DND-41 (cell line): ENCODE data around the gene CDKN2B.

Experiments
- ATAC-seq: fragments of 200-7000 bp; cut with Tn5 transposase; 3 replicates; pipeline ENCODE4 v1.9.1; 2021; ENCODE audit warnings: low read depth; ENCODE audit not compliant: insufficient read depth
- DNase-seq: peaks from one replicate; pipeline ENCODE4 v3.0.0-alpha.2; 2020
- H2AFZ ChIP-seq: 2 replicates; pipeline ENCODE4 v1.6.0; 2012; ENCODE audit warnings: low read depth, low read length
- H3K27ac ChIP-seq: 2 replicates; pipeline ENCODE4 v1.5.1; 2012; ENCODE audit warnings: low read length, inconsistent platforms
- H3K27me3 ChIP-seq: fragments of 200-600 bp; sonication (generic); 2 replicates; pipeline ENCODE4 v1.6.0; 2012; ENCODE audit warnings: low read length, mild to moderate bottlenecking, inconsistent platforms; ENCODE audit not compliant: insufficient read depth, poor library complexity
- H3K36me3 ChIP-seq: 2 replicates; pipeline ENCODE4 v1.5.1; 2012; ENCODE audit warnings: low read length, inconsistent platforms; ENCODE audit not compliant: insufficient read depth
- H3K4me1 ChIP-seq: 2 replicates; pipeline ENCODE4 v1.5.1; 2012; ENCODE audit warnings: mild to moderate bottlenecking, low read length; ENCODE audit not compliant: insufficient read depth
- H3K4me2 ChIP-seq: 2 replicates; pipeline ENCODE4 v1.6.0; 2012; ENCODE audit warnings: mild to moderate bottlenecking, moderate library complexity, low read length, inconsistent platforms; ENCODE audit not compliant: insufficient read depth
- H3K4me3 ChIP-seq, 2 experiments: fragments of 200-600 bp in 1 of 2; shearing (Covaris generic) in 1 of 2; 2 replicates each; pipeline ENCODE4 v1.5.1; 2012 to 2016; ENCODE audit warnings: inconsistent platforms in 2 of 2, low read length in 2 of 2, mild to moderate bottlenecking in 2 of 2, low read depth in 1 of 2, moderate library complexity in 1 of 2
- H3K79me2 ChIP-seq: 2 replicates; pipeline ENCODE4 v1.6.0; 2012; ENCODE audit warnings: low read length, inconsistent platforms; ENCODE audit not compliant: insufficient read depth
- H3K9ac ChIP-seq: 2 replicates; pipeline ENCODE4 v1.6.0; 2012; ENCODE audit warnings: low read depth, mild to moderate bottlenecking, inconsistent platforms, low read length, moderate library complexity
- H3K9me3 ChIP-seq: 2 replicates; pipeline ENCODE4 v1.5.1; 2012; ENCODE audit warnings: low read length, moderate library complexity, mild to moderate bottlenecking, inconsistent platforms; ENCODE audit not compliant: insufficient read depth, severe bottlenecking
- H4K20me1 ChIP-seq: 2 replicates; pipeline ENCODE4 v1.6.0; 2012; ENCODE audit warnings: low read length; ENCODE audit not compliant: insufficient read depth
- EZH2 ChIP-seq: IDR thresholded peaks from 3 replicates; pipeline ENCODE4 v1.6.1; 2012; ENCODE audit warnings: borderline replicate concordance, low read depth, mild to moderate bottlenecking, moderate library complexity, low read length, inconsistent platforms; ENCODE audit not compliant: severe bottlenecking
- TF ChIP-seq, protein P1 (sequence below): IDR thresholded peaks from 2 replicates; pipeline ENCODE4 v1.5.1; 2012; ENCODE audit warnings: borderline replicate concordance, low read length, moderate library complexity, mild to moderate bottlenecking; ENCODE audit not compliant: poor library complexity, severe bottlenecking; ENCODE audit errors: extremely low read depth

CDKN2B gene

DNA sequence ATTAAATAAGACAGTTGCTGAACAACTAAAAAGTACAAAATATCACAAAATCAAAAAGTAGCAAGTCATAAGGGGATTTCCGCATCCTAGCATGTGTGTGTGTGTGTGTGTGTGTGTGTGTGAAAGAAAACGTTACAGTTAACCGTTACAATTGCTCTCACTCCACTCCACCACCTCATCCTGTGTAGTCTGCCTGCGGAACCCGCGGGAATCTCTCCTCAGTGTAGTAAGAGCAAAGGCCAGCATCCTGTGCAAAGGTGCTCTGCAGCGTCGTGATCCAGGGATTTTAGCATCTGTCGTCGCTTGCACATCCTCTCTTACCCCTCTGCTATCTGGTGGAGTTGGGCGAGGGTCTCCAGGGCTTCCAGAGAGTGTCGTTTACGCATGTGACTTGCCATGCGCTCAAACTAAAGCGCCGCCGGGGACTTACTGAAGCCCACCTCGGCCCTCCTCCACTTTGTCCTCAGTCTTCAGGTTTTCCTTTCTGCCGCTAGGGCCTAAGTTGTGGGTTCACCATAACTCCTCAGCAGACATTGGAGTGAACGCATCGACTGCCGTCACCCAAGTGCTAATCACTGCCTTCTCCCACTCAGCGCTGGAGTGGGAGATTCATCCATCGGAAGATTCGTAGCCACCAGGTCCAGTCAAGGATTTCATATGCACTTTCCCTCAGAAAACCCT lies 3.9 kb downstream of the CDKN2B start:
- Histone ChIP-seq H3K9ac (peak overlapping the region; percentile 76), H3K27ac (peak overlapping the region; percentile 97), H3K79me2 (peaks cover 100% of the 10 kb centered on the region), H3K4me1 (peaks cover 70% of the 10 kb centered on the region), H2AFZ (peak overlapping the region; percentile 50), H3K9me3 (no peaks in the 10 kb centered on the region), H3K27me3 (no peaks in the 10 kb centered on the region), H3K4me3 (peak overlapping the region; percentile 24 to 61; a peak in 3 of 4 replicates), H3K4me2 (peak overlapping the region; percentile 66), H3K36me3 (peaks cover 30% of the 10 kb centered on the region), H4K20me1 (peaks cover 13% of the 10 kb centered on the region)
- TF ChIP-seq, protein P1, sequence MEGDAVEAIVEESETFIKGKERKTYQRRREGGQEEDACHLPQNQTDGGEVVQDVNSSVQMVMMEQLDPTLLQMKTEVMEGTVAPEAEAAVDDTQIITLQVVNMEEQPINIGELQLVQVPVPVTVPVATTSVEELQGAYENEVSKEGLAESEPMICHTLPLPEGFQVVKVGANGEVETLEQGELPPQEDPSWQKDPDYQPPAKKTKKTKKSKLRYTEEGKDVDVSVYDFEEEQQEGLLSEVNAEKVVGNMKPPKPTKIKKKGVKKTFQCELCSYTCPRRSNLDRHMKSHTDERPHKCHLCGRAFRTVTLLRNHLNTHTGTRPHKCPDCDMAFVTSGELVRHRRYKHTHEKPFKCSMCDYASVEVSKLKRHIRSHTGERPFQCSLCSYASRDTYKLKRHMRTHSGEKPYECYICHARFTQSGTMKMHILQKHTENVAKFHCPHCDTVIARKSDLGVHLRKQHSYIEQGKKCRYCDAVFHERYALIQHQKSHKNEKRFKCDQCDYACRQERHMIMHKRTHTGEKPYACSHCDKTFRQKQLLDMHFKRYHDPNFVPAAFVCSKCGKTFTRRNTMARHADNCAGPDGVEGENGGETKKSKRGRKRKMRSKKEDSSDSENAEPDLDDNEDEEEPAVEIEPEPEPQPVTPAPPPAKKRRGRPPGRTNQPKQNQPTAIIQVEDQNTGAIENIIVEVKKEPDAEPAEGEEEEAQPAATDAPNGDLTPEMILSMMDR: peak; percentile 37
- TF ChIP-seq EZH2: no peak
- ATAC-seq (peak; percentile 81), DNase-seq (peak; percentile 81)

DNA sequence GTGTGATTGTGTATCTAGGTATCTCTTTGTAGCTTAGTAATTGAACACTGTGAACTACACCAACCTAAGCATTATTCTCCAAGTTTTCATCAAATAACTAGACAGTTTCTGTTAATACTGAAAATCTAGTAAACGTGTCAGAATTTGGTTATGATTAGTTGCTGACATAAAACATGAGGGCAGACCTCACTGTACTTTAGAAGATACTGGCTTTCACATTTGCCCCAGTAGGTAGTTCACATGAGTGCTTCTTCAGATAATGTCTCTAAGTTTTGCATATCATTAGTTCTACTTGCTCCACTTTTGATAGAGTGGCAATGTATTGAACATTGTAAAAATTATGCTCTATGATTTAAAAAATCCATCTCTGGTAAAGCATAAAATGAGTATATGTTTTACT lies 7.1 kb downstream of the CDKN2B start:
- peak overlapping the region; percentile 51 for H3K4me2 ChIP-seq

DNA sequence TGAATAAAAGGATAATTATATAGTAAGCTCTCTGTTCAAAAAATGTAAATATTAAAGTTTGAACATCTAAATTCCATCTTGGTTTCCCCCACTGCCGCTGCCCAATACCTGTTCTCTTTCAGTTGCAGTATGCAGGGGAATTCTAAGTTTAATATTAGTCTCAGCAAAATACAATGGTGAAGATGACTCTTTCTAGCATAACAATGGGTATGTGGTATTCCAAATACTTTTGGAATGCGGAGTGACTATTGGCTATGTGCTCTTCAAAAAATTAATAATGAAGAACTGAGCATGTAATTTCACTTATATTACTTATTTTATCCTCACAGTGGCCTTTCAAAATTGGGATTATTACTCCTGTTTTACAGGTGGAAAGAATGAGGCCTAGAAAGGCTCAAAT lies 11.1 kb downstream of the CDKN2B start:
- DNase-seq (no peak), ATAC-seq (no peak)
- H3K36me3 ChIP-seq: peaks cover 30% of the 10 kb centered on the region
- no peaks in the 10 kb centered on the region for H3K27me3 ChIP-seq
- peak overlapping the region; percentile 66 for H3K4me2 ChIP-seq
- peak overlapping the region in 1 of 2 experiments; percentile 25; a peak in 1 of 4 replicates for H3K4me3 ChIP-seq
- H3K79me2 ChIP-seq: peaks cover 97% of the 10 kb centered on the region
- H3K4me1 ChIP-seq: peaks cover 69% of the 10 kb centered on the region
- no peaks in the 10 kb centered on the region for H3K9me3 ChIP-seq
- H3K27ac ChIP-seq: peak overlapping the region; percentile 34; the same call in 1 of the 2 replicates
- H3K9ac ChIP-seq: peak overlapping the region; percentile 20; the same call in 1 of the 2 replicates
- H2AFZ ChIP-seq: no peak overlapping the region
- TF ChIP-seq EZH2: no peak
- TF ChIP-seq, protein P1: no peak
- H4K20me1 ChIP-seq: peaks cover 14% of the 10 kb centered on the region; the same call in 1 of the 2 replicates

More for the DNA sequence above, 7.1 kb downstream of the CDKN2B start:
- Histone ChIP-seq H2AFZ (no peak overlapping the region), H3K9ac (peak overlapping the region; percentile 29; the same call in 1 of the 2 replicates), H3K27ac (peak overlapping the region; percentile 36), H3K79me2 (peaks cover 100% of the 10 kb centered on the region), H4K20me1 (peaks cover 8% of the 10 kb centered on the region), H3K4me3 (no peak overlapping the region), H3K36me3 (peaks cover 27% of the 10 kb centered on the region), H3K4me1 (peaks cover 83% of the 10 kb centered on the region), H3K9me3 (no peaks in the 10 kb centered on the region), H3K27me3 (no peaks in the 10 kb centered on the region)
- TF ChIP-seq, protein P1: no peak
- TF ChIP-seq EZH2: no peak
- DNase-seq: no peak
- no peak for ATAC-seq
